ENCODE data around the gene LIN52.

- TF ChIP-seq, protein P1, sequence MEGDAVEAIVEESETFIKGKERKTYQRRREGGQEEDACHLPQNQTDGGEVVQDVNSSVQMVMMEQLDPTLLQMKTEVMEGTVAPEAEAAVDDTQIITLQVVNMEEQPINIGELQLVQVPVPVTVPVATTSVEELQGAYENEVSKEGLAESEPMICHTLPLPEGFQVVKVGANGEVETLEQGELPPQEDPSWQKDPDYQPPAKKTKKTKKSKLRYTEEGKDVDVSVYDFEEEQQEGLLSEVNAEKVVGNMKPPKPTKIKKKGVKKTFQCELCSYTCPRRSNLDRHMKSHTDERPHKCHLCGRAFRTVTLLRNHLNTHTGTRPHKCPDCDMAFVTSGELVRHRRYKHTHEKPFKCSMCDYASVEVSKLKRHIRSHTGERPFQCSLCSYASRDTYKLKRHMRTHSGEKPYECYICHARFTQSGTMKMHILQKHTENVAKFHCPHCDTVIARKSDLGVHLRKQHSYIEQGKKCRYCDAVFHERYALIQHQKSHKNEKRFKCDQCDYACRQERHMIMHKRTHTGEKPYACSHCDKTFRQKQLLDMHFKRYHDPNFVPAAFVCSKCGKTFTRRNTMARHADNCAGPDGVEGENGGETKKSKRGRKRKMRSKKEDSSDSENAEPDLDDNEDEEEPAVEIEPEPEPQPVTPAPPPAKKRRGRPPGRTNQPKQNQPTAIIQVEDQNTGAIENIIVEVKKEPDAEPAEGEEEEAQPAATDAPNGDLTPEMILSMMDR (IDR thresholded peaks at IDR 0.05): no peak
- TF ChIP-seq POLR2AphosphoS5 (IDR thresholded peaks at IDR 0.05) (no peak), POLR2A (IDR thresholded peaks at IDR 0.05) (no peak)
Observed at GRCh38 chr14:74049876-74050495, 34.8 kb upstream of the LIN52 start.

All from breast epithelium (tissue), 3 donors.